ENCODE measurements around the gene ZNF746.

ZNF746 gene

GRCh38 chr7:149495785-149496641 lies 1.6 kb downstream of the ZNF746 start (continued):
- TF ChIP-seq ZBTB1 (tag by site-specific recombination; IDR thresholded peaks at IDR 0.05) (no peak), ZNF600 (tag by site-specific recombination; IDR thresholded peaks at IDR 0.05) (peak; percentile 60; the same call in 1 of the 2 replicates), ZNF133 (tag by site-specific recombination; IDR thresholded peaks at IDR 0.05) (no peak), ZNF768 (tag by site-specific recombination; IDR thresholded peaks at IDR 0.05) (no peak), YY1 (tag by site-specific recombination; IDR thresholded peaks at IDR 0.05) (no peak), MYNN (tag by site-specific recombination; IDR thresholded peaks at IDR 0.05; ENCODE audit: borderline replicate concordance) (no peak), ZNF341 (tag by site-specific recombination; IDR thresholded peaks at IDR 0.05; ENCODE audit: low read depth) (no peak), HIC1 (tag by site-specific recombination; IDR thresholded peaks at IDR 0.05) (no peak), ZNF350 (tag by site-specific recombination; IDR thresholded peaks at IDR 0.05) (no peak), ZNF549 (tag by site-specific recombination; IDR thresholded peaks at IDR 0.05) (no peak), KLF16 (tag by site-specific recombination; IDR thresholded peaks at IDR 0.05) (no peak), ZNF530 (tag by site-specific recombination; IDR thresholded peaks at IDR 0.05; ENCODE audit: low read depth) (no peak), ZNF670 (tag by site-specific recombination; IDR thresholded peaks at IDR 0.05; ENCODE audit: low read depth) (no peak), ZFP69B (tag by site-specific recombination; IDR thresholded peaks at IDR 0.05) (no peak), REST (tag by site-specific recombination; IDR thresholded peaks at IDR 0.05) (no peak), ZNF398 (tag by site-specific recombination; IDR thresholded peaks at IDR 0.05) (no peak), ZBTB10 (tag by site-specific recombination; IDR thresholded peaks at IDR 0.05) (no peak), WT1 (tag by site-specific recombination; IDR thresholded peaks at IDR 0.05) (no peak), ZBTB7A (tag by site-specific recombination; IDR thresholded peaks at IDR 0.05; ENCODE audit: low read depth) (no peak), ZNF571 (tag by site-specific recombination; IDR thresholded peaks at IDR 0.05) (no peak), ZBTB21 (tag by site-specific recombination; IDR thresholded peaks at IDR 0.05) (no peak), KLF8 (tag by site-specific recombination; IDR thresholded peaks at IDR 0.05) (no peak), ZNF37A (tag by site-specific recombination; IDR thresholded peaks at IDR 0.05) (no peak)
- TF ChIP-seq, protein P1, sequence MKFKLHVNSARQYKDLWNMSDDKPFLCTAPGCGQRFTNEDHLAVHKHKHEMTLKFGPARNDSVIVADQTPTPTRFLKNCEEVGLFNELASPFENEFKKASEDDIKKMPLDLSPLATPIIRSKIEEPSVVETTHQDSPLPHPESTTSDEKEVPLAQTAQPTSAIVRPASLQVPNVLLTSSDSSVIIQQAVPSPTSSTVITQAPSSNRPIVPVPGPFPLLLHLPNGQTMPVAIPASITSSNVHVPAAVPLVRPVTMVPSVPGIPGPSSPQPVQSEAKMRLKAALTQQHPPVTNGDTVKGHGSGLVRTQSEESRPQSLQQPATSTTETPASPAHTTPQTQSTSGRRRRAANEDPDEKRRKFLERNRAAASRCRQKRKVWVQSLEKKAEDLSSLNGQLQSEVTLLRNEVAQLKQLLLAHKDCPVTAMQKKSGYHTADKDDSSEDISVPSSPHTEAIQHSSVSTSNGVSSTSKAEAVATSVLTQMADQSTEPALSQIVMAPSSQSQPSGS (tag by site-specific recombination; IDR thresholded peaks at IDR 0.05; ENCODE audit: low read depth), result no peak
- TF ChIP-seq, protein P2, sequence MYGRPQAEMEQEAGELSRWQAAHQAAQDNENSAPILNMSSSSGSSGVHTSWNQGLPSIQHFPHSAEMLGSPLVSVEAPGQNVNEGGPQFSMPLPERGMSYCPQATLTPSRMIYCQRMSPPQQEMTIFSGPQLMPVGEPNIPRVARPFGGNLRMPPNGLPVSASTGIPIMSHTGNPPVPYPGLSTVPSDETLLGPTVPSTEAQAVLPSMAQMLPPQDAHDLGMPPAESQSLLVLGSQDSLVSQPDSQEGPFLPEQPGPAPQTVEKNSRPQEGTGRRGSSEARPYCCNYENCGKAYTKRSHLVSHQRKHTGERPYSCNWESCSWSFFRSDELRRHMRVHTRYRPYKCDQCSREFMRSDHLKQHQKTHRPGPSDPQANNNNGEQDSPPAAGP (tag by site-specific recombination; IDR thresholded peaks at IDR 0.05), result no peak
